Hematopoietic multipotent progenitor cell treated with erythropoietin and hydrocortisone succinate and interleukin-3 and kit ligand, for 4 days (in vitro differentiated cells): Measurements from ENCODE around the gene ABCB9.
"Not testable (repeated sequence)": the region's sequence is repeated elsewhere in the genome, so short reads cannot be mapped to it uniquely, and the experiment has no call there.

Experiments used
- DNase-seq: peaks from one replicate; pipeline ENCODE4 v3.0.0-alpha.2; 2015

ABCB9 gene

DNA sequence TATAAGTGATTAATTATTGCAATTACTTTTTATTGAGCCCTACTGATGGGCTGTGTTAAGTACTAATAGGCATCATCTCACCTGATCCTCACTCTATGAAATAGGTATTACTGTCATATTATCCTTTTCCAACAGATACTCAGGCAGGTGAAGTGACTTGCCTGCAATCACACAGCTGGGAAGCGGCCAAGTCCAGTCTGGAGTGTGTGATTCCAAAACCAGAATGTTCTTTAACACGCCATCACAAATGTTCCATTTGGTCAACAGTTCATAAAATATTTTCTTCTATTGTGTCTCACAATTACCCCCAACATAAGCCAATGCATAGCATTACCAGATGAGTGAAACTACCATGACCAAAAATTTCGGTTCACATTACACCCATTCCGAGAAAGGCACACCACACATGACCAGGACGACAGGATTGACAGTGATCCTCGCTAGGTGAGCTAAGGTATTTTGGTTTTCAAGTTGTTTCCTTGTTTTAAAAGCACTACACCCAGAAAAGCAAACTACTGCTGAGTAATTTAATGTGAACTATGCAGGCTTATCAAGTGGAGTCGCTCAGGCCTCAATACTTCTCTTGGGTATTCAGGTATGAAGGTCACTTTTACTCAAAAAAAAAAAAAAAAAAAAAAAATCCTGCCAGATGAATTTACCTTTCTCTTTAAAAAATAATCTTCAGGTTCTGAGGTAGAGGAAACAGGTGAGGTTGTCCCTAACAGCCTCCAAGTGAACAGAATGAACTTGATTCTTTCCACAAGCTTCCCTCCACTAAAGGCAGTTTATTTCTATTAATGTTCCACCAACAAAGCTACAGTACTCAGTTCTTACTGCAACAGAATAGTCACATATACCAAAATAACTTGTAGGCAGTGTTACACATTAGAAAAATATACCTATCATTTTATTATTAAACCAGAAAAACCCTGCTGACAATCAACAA, 72.8 kb downstream of the ABCB9 start:
- DNase-seq: no peak

GRCh38 chr12:122892724-122893123, 73.5 kb downstream of the ABCB9 start:
- not testable (repeated sequence) for DNase-seq

- peak; percentile 59 for DNase-seq
Measured at GRCh38 chr12:122891661-122892525, 74.4 kb downstream of the ABCB9 start.

DNA sequence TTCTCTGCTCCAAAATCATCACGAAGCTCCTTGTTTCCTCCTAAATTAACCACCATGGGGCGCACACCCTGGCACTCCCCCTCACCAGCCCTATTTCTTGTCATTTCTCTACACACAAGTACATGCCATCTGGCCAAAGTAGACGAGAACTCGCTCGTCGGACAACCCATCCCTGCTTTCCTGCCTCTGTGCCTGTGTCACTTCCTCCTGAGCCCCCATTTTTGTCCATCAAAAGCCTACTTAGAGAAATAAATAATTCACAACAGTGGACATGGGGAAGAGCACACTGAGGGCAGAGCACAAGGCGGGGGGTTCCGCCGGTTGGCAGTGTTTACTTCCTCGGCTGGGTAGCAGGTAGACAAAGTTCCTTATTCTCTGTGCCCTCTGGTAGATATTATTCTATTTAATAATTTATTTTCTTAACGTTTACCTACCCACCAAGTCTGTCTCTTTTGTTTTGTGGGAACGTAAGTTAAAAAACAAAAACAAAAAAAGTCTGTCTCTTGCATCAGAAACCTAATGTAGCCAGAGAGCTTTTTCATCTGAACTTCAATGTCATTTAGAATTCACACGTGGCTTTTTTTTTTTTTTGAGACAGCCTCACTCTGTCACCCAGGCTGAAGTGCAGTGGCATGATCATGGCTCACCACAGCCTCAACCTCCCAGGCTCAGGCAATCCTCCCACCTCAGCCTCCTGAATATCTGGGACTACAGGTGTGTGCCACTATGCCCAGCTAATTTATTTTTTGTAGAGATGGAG, 76.3 kb downstream of the ABCB9 start:
- peak; percentile 83 for DNase-seq

DNA sequence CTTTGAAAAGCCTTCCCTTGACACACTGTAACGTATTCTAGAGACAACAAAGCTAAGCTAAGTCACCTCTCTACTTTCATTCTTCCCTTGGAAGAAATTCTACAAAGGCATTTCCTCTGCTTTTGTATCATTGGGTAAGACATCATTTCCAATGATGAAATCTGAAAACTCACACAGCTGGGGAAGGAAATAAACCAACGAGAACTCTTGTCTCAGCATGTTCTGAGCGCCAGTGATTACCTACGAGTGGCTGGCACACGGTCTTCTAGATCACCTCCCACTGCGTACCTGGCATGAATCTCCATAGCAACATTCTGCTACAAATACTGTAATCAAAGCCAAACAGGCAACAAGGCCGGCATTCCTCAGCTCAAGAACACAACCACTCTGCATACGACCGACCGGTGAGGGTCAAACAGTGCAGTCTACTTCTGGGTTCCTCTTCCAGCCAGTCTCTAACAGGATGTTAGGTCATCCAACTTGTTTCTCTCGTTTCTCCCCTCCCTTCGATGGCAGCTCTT, 78.0 kb downstream of the ABCB9 start:
- peak; percentile 71 for DNase-seq

DNA sequence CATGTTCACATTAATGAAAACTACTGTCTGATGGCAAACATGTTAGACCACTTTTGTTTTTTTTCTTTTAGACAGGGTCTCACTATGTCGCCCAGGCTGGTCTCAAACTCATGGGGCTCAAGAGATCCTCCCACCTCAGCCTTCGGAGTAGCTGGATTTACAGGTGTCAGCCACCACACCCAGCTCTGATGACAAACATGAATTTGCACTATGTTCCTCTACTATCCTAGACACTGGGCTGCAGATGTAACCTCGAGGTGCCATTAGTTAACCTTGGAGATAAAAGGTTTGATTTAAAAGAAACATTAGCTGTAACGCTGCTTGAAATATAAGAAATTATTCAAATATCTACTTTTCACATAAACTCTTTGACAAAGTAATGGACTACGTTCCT, 78.4 kb downstream of the ABCB9 start:
- no peak for DNase-seq

DNA sequence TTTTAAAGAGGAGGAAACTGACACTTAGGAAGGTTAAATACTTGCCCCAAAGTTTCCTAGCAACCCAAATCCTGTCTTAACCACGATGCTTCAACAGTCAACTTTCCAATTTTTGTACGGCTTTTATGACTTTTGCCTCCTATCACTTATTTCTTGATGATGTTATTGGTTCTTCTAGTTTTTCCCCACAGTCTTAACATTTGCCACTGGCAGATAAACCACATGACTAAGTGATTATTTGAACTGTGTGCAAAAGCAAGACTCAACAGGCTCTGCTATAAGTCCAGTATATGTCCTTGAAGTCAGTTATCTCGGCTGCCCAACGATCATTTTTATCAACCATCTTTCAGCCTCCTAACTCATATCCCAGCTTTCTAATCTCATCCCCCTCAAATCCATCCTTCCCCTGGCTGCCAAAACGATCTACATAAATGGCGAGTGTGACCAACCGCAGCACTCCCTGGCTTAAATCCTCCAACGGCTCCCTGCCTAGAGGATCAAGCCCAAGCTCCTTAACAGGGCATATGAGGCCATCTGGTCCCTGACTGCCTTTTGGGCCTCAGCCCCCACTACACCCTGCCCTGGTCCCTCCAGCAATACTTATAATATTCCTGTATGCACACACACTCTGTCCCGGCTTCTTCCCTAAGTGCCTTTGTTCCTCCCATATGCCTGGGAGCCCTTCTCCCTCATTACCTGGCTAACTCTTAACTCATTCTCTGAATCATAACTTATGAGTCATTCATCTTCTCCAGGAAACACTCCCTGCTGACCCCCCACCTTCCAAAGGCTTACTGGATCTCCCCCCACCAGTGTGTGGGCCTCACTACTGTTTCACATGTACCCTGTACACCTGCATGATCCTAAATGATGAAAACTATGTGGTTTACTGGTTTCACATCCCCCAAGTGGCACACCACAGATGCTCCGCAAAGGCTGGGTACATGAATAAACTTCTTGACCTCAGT, 79.1 kb downstream of the ABCB9 start:
- peak; percentile 90 for DNase-seq

GRCh38 chr12:122886161-122886560, 80.1 kb downstream of the ABCB9 start:
- no peak for DNase-seq

GRCh38 chr12:122884860-122885259, 81.4 kb downstream of the ABCB9 start:
- DNase-seq: no peak

GRCh38 chr12:122884091-122884826, 82.0 kb downstream of the ABCB9 start:
- no peak for DNase-seq

- peak; percentile 76 for DNase-seq
Measured at GRCh38 chr12:122882908-122883558, 83.2 kb downstream of the ABCB9 start.

GRCh38 chr12:122880668-122881067, 85.6 kb downstream of the ABCB9 start:
- DNase-seq: peak; percentile 84

- DNase-seq: no peak
Measured at GRCh38 chr12:122880155-122880667, 86.1 kb downstream of the ABCB9 start.
